ENCODE results near the gene ARHGAP29. TPM values are rescaled to one million over a fixed set of nuclear protein-coding genes. Genes with fewer than 3 reads are reported as not detected.
"Not testable (repeated sequence)": the region's sequence is repeated elsewhere in the genome, so short reads cannot be mapped to it uniquely, and the experiment has no call there.

Gene ARHGAP29
- total and polyA plus RNA-seq, 7 donors, result 1.2 to 48.2 (median 23.2) TPM

DNA sequence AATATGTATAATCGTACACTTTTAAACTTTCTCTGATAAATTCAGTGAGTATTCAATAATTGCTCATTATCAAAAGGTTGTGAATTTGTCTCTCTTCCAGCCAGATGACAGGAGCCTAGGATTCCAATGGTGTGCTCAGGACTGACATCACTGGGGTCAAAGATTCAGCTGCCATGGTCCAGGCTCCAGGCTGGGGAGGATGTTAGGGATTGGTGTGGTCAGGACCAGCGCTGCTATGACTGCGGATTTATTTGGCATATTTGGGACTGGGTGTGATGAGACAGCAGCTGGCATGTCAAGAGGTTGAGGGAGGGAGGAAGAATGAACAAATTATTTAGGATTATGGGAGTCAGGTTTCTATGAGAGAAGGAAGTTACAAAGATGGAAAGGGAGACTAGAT, 68.3 kb downstream of the ARHGAP29 start:
- Histone ChIP-seq H3K36me3 (peaks cover 0 to 5% (median 0%) of the 10 kb centered on the region in 4 donors), H3K9me3 (no peaks in the 10 kb centered on the region), H3K4me1 (no peaks in the 10 kb centered on the region), H3K4me3 (no peak overlapping the region), H3K27me3 (no peaks in the 10 kb centered on the region), H3K27ac (no peak overlapping the region)
- TF ChIP-seq EP300 (IDR thresholded peaks at IDR 0.05), result no peak
- no peak for TF ChIP-seq POLR2AphosphoS5 (IDR thresholded peaks at IDR 0.05)
- TF ChIP-seq POLR2A (IDR thresholded peaks at IDR 0.05), result no peak
- TF ChIP-seq, protein P1, sequence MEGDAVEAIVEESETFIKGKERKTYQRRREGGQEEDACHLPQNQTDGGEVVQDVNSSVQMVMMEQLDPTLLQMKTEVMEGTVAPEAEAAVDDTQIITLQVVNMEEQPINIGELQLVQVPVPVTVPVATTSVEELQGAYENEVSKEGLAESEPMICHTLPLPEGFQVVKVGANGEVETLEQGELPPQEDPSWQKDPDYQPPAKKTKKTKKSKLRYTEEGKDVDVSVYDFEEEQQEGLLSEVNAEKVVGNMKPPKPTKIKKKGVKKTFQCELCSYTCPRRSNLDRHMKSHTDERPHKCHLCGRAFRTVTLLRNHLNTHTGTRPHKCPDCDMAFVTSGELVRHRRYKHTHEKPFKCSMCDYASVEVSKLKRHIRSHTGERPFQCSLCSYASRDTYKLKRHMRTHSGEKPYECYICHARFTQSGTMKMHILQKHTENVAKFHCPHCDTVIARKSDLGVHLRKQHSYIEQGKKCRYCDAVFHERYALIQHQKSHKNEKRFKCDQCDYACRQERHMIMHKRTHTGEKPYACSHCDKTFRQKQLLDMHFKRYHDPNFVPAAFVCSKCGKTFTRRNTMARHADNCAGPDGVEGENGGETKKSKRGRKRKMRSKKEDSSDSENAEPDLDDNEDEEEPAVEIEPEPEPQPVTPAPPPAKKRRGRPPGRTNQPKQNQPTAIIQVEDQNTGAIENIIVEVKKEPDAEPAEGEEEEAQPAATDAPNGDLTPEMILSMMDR (IDR thresholded peaks at IDR 0.05), result no peak
- WGBS, 2 donors, result 92 to 93% methylated on average over 3 of the region's 3 CpGs
- no peak for DNase-seq
- intact Hi-C loops (cut with DNase I), result no loop called here

DNA sequence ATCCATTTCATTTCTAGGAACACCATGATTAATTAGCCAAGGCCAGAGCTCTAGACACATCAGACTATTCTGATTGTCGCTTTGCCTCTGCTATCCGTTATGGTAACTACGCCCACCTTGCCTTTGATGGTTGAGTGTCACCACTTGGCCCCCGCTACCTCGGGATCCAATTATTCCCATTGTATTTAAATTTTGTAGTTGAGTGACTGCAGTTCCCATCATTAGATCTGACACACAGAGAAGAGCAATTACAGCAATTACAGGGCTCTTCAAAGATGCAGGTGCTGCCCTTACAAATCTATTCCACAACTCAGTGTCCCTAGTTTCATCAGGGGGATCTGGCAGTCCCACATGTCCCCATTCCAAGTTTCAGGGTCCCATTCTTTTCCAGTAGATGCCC, 71.5 kb downstream of the ARHGAP29 start:
- intact Hi-C loops (cut with DNase I), result no loop called here
- H3K27ac ChIP-seq, result no peak overlapping the region
- 92 to 94% methylated on average over 5 of the region's 5 CpGs for WGBS, 2 donors
- no peak overlapping the region for H3K4me3 ChIP-seq
- TF ChIP-seq POLR2A (IDR thresholded peaks at IDR 0.05), result no peak
- TF ChIP-seq, protein P1 (IDR thresholded peaks at IDR 0.05), result no peak
- no peak for TF ChIP-seq POLR2AphosphoS5 (IDR thresholded peaks at IDR 0.05)
- no peak for TF ChIP-seq EP300 (IDR thresholded peaks at IDR 0.05)
- H3K36me3 ChIP-seq, result no peaks in the 10 kb centered on the region
- H3K27me3 ChIP-seq, result no peaks in the 10 kb centered on the region
- DNase-seq, result no peak
- peaks cover 0 to 3% (median 0%) of the 10 kb centered on the region in 4 donors for H3K4me1 ChIP-seq
- no peaks in the 10 kb centered on the region for H3K9me3 ChIP-seq

DNA sequence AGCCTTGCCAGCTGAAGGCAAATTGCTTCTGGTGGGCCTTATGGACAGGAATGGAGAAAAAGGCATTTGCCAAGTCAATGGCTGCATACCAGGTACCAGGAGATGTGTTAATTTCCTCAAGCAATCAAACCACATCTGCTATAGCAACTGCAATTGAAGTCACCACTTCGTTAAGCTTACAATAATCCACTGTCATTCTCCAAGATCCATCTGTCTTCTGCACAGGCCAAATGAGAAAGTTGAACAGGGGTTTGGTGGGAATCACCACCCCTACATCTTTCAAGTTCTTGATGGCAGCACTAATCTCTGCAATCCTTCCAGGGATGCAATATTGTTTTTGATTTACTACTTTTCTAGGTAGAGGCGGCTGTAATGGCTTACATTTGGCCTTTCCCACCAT, 72.5 kb downstream of the ARHGAP29 start:
- H3K4me1 ChIP-seq; H3K36me3 ChIP-seq; H3K27me3 ChIP-seq; DNase-seq; H3K9me3 ChIP-seq; H3K27ac ChIP-seq; H3K4me3 ChIP-seq; intact Hi-C loops (cut with DNase I): not testable (repeated sequence)
- 79 to 90% methylated on average over 2 of the region's 2 CpGs for WGBS, 2 donors

DNA sequence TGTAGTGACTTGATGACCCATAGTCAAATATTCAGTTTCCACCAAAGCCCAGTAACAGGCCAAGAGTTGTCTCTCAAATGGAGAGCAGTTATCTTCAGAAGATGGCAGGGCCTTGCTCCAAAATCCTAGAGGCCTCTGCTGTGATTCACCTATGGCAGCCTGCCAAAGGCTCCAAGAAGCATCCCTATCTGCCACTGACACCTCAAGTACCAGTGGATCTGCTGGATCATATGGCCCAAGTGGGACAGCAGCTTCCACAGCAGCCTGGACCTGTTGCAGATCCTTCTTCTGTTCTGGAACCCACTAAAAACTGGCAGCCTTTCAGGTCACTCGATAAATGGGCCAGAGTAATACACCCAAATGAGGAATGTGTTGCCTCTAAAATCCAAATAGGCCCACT, 73.3 kb downstream of the ARHGAP29 start:
- H3K4me3 ChIP-seq; H3K9me3 ChIP-seq; H3K27me3 ChIP-seq; DNase-seq; H3K36me3 ChIP-seq; intact Hi-C loops (cut with DNase I); H3K4me1 ChIP-seq; H3K27ac ChIP-seq: not testable (repeated sequence)
- WGBS, 2 donors, result 95 to 98% methylated on average over 1 of the region's 1 CpG

DNA sequence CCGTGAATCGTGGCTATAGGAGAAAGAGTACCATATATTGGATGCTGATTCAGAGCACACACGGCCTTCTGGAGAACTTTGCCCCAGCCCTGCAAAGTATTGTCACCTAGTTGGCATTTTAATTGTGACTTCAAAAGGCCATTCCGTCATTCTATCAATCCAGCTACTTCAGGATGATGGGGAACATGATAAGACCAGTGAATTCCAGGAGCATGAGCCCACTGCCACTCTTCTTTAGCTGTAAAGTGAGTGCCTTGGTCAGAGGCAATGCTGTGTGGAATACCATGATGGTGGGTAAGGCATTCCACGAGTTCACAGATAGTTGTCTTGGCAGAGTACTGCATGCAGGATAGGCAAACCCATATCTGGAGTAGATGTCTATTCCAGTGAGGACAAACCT, 74.1 kb downstream of the ARHGAP29 start:
- H3K27me3 ChIP-seq; intact Hi-C loops (cut with DNase I); H3K4me3 ChIP-seq; H3K27ac ChIP-seq; H3K36me3 ChIP-seq; H3K9me3 ChIP-seq; DNase-seq; H3K4me1 ChIP-seq: not testable (repeated sequence)
- 80 to 88% methylated on average over 5 of the region's 5 CpGs for WGBS, 2 donors

DNA sequence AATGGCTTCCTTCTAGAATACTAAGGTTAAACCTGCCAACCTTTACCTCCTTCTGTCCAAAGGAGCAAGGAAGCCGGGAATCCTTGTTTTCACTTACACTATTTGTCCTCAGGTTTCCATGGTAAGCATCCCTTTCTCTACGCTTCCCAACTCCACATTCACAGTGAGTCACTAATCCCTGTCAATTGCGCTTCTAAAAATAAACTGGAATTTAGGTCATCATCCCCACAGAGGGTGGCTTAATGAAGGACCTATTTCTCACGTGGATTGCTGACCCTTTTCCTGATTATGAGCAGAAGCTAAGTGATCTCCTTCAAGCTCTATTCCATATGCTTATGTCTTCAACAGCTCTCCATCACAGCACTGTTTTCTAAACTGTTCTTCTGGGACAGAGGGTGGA, 76.6 kb downstream of the ARHGAP29 start:
- TF ChIP-seq, protein P1 (IDR thresholded peaks at IDR 0.05), result no peak
- no peak for TF ChIP-seq EP300 (IDR thresholded peaks at IDR 0.05)
- no peak for TF ChIP-seq POLR2AphosphoS5 (IDR thresholded peaks at IDR 0.05)
- no peak for TF ChIP-seq POLR2A (IDR thresholded peaks at IDR 0.05)

More for the DNA sequence above, 76.6 kb downstream of the ARHGAP29 start:
- Histone ChIP-seq H3K36me3 (no peaks in the 10 kb centered on the region), H3K4me3 (no peak overlapping the region), H3K27me3 (no peaks in the 10 kb centered on the region), H3K27ac (no peak overlapping the region), H3K9me3 (no peaks in the 10 kb centered on the region), H3K4me1 (peaks cover 0 to 8% (median 0%) of the 10 kb centered on the region in 4 donors)
- intact Hi-C loops (cut with DNase I), result no loop called here
- no peak for DNase-seq
- WGBS, 2 donors, result 71 to 73% methylated on average over 4 of the region's 4 CpGs

Data from sigmoid colon (tissue), 7 donors.